GM12878 (cell line): ENCODE measurements around the gene OSGIN1. TPM values are rescaled to one million over a fixed set of nuclear protein-coding genes. Genes with fewer than 3 reads are reported as not detected.

Experiments used
- ATAC-seq: fragments of 200-7000 bp; cut with Tn5 transposase; 3 replicates; pipeline ENCODE4 v1.9.1; 2020; ENCODE audit warnings: mild to moderate bottlenecking, moderate library complexity
- BruUV-seq: library from RNA; stranded (reverse); fragments of 400-500 nt; replicated peaks from 2 replicates; lab custom pipeline; 2021; lab: Mats Ljungman, UMichigan
- CTCF ChIA-PET: fragments of 300-600 bp; sonication (Branson Sonifier 250); formaldehyde crosslinking; extraction: SDS; loops from one replicate; lab custom pipeline; 2021; ENCODE audit warnings: inconsistent platforms; lab: Yijun Ruan, JAX
- POLR2A ChIA-PET: fragments of 350-600 bp; formaldehyde crosslinking; extraction: SDS; loops from one replicate; lab custom pipeline; 2021; ENCODE audit warnings: inconsistent platforms; lab: Charles Lee
- RAD21 ChIA-PET: fragments of 300-600 bp; sonication (Branson Sonifier 250); formaldehyde crosslinking; loops from one replicate; lab custom pipeline; 2023; ENCODE audit warnings: antibody characterized with exemption; ENCODE audit not compliant: unreplicated experiment; lab: Charles Lee
- SMC1A ChIA-PET: fragments of 300-600 bp; sonication (Branson Sonifier 250); formaldehyde crosslinking; loops from one replicate; lab custom pipeline; 2023; ENCODE audit not compliant: unreplicated experiment, uncharacterized antibody; lab: Charles Lee
- DNase-seq: peaks from one replicate; pipeline ENCODE4 v3.0.0-alpha.2; 2011; ENCODE audit warnings: low read depth, low spot score
- FAIRE-seq: peaks from 3 replicates; lab custom pipeline; 2011; peaks lifted over from hg19 to GRCh38; lab: Jason Lieb, UNC
- H2AFZ ChIP-seq: 2 replicates; pipeline ENCODE4 v1.6.0; 2011; ENCODE audit warnings: low read depth, low read length, control low read depth; ENCODE audit not compliant: control insufficient read depth
- H3K27ac ChIP-seq: 2 replicates; pipeline ENCODE4 v1.5.1; 2011; ENCODE audit warnings: control low read depth; ENCODE audit not compliant: control insufficient read depth, insufficient read depth
- H3K27me3 ChIP-seq, 2 experiments: replicated peaks in 1 of 2; 2 replicates each; pipeline versions ENCODE4 v1.6.0 to v1.6.1; 2011; ENCODE audit warnings: low read length in 1 of 2; ENCODE audit not compliant: control insufficient read depth in 2 of 2, insufficient read depth in 2 of 2
- H3K36me3 ChIP-seq, 2 experiments: 2 replicates each; pipeline ENCODE4 v1.5.1; 2011; ENCODE audit warnings: low read length in 1 of 2; ENCODE audit not compliant: control insufficient read depth in 2 of 2, insufficient read depth in 2 of 2
- H3K4me1 ChIP-seq: 2 replicates; pipeline ENCODE4 v1.6.1; 2011; ENCODE audit warnings: mild to moderate bottlenecking, low read length, moderate library complexity, mixed read lengths; ENCODE audit not compliant: control insufficient read depth, insufficient read depth
- H3K4me2 ChIP-seq: 2 replicates; pipeline ENCODE4 v1.6.0; 2011; ENCODE audit warnings: control low read depth; ENCODE audit not compliant: control insufficient read depth, insufficient read depth
- H3K4me3 ChIP-seq: fragments of 200-600 bp; sonication (generic); 2 replicates; pipeline ENCODE4 v1.5.1; 2016
- H3K79me2 ChIP-seq: 2 replicates; pipeline ENCODE4 v1.6.0; 2011; ENCODE audit warnings: low read length; ENCODE audit not compliant: control insufficient read depth, insufficient read depth
- H3K9ac ChIP-seq: 2 replicates; pipeline ENCODE4 v1.8.0; 2011; ENCODE audit warnings: low read length, control low read depth, mixed read lengths; ENCODE audit not compliant: control insufficient read depth, insufficient read depth
- H3K9me3 ChIP-seq: replicated peaks from 3 replicates; pipeline ENCODE4 v1.5.1; 2011; ENCODE audit warnings: mild to moderate bottlenecking, low read length; ENCODE audit not compliant: control insufficient read depth, insufficient read depth
- H4K20me1 ChIP-seq: 2 replicates; pipeline ENCODE4 v1.6.0; 2011; ENCODE audit not compliant: control insufficient read depth, insufficient read depth
- BRCA1 ChIP-seq: IDR thresholded peaks from 2 replicates; pipeline ENCODE4 v1.6.1; 2011; ENCODE audit warnings: low read depth, low read length, improper control_type of control experiment
- CEBPZ ChIP-seq: fragments of 150-350 bp; IDR thresholded peaks from 2 replicates; pipeline ENCODE4 v1.6.1; 2016; ENCODE audit warnings: low read depth, low read length
- HDGF ChIP-seq: fragments of 450-650 bp; IDR thresholded peaks from 2 replicates; pipeline ENCODE4 v1.6.1; 2016; ENCODE audit warnings: antibody characterized with exemption
- NKRF ChIP-seq: fragments of 450-650 bp; conservative IDR thresholded peaks from 2 replicates; pipeline ENCODE4 v1.6.1; 2017; ENCODE audit warnings: mild to moderate bottlenecking, moderate library complexity
- PAX5 ChIP-seq: IDR thresholded peaks from 2 replicates; pipeline ENCODE4 v1.6.1; 2011; ENCODE audit warnings: low read depth, low read length, borderline replicate concordance
- RFX5 ChIP-seq: IDR thresholded peaks from 2 replicates; pipeline ENCODE4 v1.6.1; 2011; ENCODE audit warnings: low read depth, low read length, improper control_type of control experiment
- ZBTB4 ChIP-seq: fragments of 450-650 bp; formaldehyde crosslinking; IDR thresholded peaks from 2 replicates; pipeline ENCODE4 v1.4.0; 2022; ENCODE audit warnings: mild to moderate bottlenecking, moderate library complexity
- WGBS: methylation state at CpG from one replicate; pipeline ENCODE4 v1.1.6; 2016; ENCODE audit warnings: low lambda C conversion rate; ENCODE audit not compliant: insufficient replicate concordance, insufficient coverage; ENCODE audit errors: missing lambda C conversion rate; 5-methylcytosine and 5-hydroxymethylcytosine counted together
- in situ Hi-C: fragments of 300-500 bp; cut with MboI; formaldehyde crosslinking; loops from 9 replicates; pipeline ENCODE4 v1.14.3; 2018; ENCODE audit warnings: mixed read lengths
- intact Hi-C: fragments of 100-400 bp; cut with micrococcal nuclease; formaldehyde crosslinking; loops from one replicate; pipeline ENCODE4 v1.14.2; 2022; ENCODE audit not compliant: unreplicated experiment
- polyA plus RNA-seq, 11 experiments: library from polyadenylated mRNA; depleted of rRNA in 4 of 11; unstranded in 6 of 11; stranded (reverse) in 5 of 11; fragments of >200 nt; fragmentation: Nextera tagmentation in 4 of 11; fragmentation: Illumina TruSeq in 1 of 11; extraction: Ambion mirVana in 4 of 11; extraction: Trizol in 1 of 11; gene quantifications; 1 replicate in 1 of 11; 2 replicates in 10 of 11; pipeline versions ENCODE4 v1.2.1 to v1.2.3, GENCODE V29; 2011 to 2016; ENCODE audit warnings: inconsistent platforms in 2 of 11, missing spikeins in 2 of 11, low read depth in 1 of 11
- total RNA-seq, 4 experiments: library from RNA; depleted of rRNA in 3 of 4; stranded (reverse); fragments of >200 nt in 3 of 4; fragmentation: Illumina TruSeq in 1 of 4; extraction: Trizol in 1 of 4; gene quantifications; 2 replicates each; pipeline versions ENCODE4 v1.2.1 to v1.2.3, GENCODE V29; 2013 to 2021

OSGIN1 gene
- total and polyA plus RNA-seq, 10 of the 15 experiments (the other 5 are each of a cell fraction or from before 2014, with no cell fraction given), result 0.06 to 0.18 (median 0.13) TPM; not detected in 5

GRCh38 chr16:83952940-83953795 is at the start of gene OSGIN1 (continued):
- TF ChIP-seq RFX5, result no peak
- TF ChIP-seq HDGF, result no peak
- peak; percentile 61; the same call in 1 of the 2 replicates for TF ChIP-seq PAX5
- TF ChIP-seq NKRF, result no peak
- no peak for TF ChIP-seq BRCA1
- TF ChIP-seq, all 136 proteins: peak for 8

- 0 out of 2 replicates have a peak, but pooled peaks cover 3% of the 10 kb centered on the region for H3K4me1 ChIP-seq
- H3K9ac ChIP-seq, result no peak overlapping the region
- no peaks in the 10 kb centered on the region for H3K9me3 ChIP-seq
- H3K27ac ChIP-seq, result no peak overlapping the region
- ChIA-PET CTCF (interaction anchor here (0.7 to 1.2 kb wide), 2 partner anchors 9 to 85 kb away, joined by 3 read pairs; no protein-coding TSS in a partner anchor), RAD21 (no interaction called here), SMC1A (no interaction called here), POLR2A (no interaction called here)
- H3K36me3 ChIP-seq, result peaks cover 0 to 9% of the 10 kb centered on the region in 2 experiments; a peak in 1 of 4 replicates
- intact Hi-C loops (no loop called here), in situ Hi-C loops (no loop called here)
- H3K27me3 ChIP-seq, result no peaks in the 10 kb centered on the region
- ATAC-seq (no peak), FAIRE-seq (no peak), DNase-seq (no peak)
- H3K4me2 ChIP-seq, result no peak overlapping the region
- no peak overlapping the region for H3K4me3 ChIP-seq
- H4K20me1 ChIP-seq, result no peaks in the 10 kb centered on the region
- BruUV-seq, result no TSS peak
- H3K79me2 ChIP-seq, result peaks cover 6% of the 10 kb centered on the region
- H2AFZ ChIP-seq, result no peak overlapping the region
- 94% methylated on average over 10 of the region's 10 CpGs for WGBS
- TF ChIP-seq CEBPZ, result no peak
- TF ChIP-seq ZBTB4 (CRISPR knock-in tag), result no peak
Measured at GRCh38 chr16:83903751-83904150, 49.3 kb upstream of the OSGIN1 start.
